Activated CD8-positive, alpha-beta memory T cell treated with anti-CD3 and anti-CD28 coated beads, Interleukin-2, amount 10 ng/mL, durations not matched to agents 7 days and 5 days (primary cell): ENCODE results near the gene KSR2. TPM values are rescaled to one million over a fixed set of nuclear protein-coding genes. Genes with fewer than 3 reads are reported as not detected.

Experiments used
- ATAC-seq: fragments of 150-1000 bp; cut with Tn5 transposase; one replicate; pipeline ENCODE4 v1.10.0; 2021; ENCODE audit warnings: moderate library complexity
- CTCF ChIA-PET: fragments of 350-600 bp; sonication (Branson Sonifier 250); formaldehyde crosslinking; loops from one replicate; lab custom pipeline; 2021; ENCODE audit warnings: antibody characterized with exemption; lab: Charles Lee
- DNase-seq: peaks from one replicate; pipeline ENCODE4 v3.0.0-alpha.2; 2020
- H3K27ac Mint-ChIP-seq: one replicate; pipeline ENCODE4 v1.8.0; 2021; ENCODE audit warnings: mild to moderate bottlenecking, mixed read lengths
- H3K27me3 Mint-ChIP-seq: one replicate; pipeline ENCODE4 v1.8.0; 2021; ENCODE audit warnings: mixed read lengths
- H3K36me3 Mint-ChIP-seq: one replicate; pipeline ENCODE4 v1.8.0; 2021; ENCODE audit warnings: mild to moderate bottlenecking, mixed read lengths
- H3K4me1 Mint-ChIP-seq: one replicate; pipeline ENCODE4 v1.8.0; 2021; ENCODE audit warnings: mixed read lengths
- H3K4me3 Mint-ChIP-seq: one replicate; pipeline ENCODE4 v1.8.0; 2021; ENCODE audit warnings: mild to moderate bottlenecking, moderate library complexity, mixed read lengths
- H3K9me3 Mint-ChIP-seq: one replicate; pipeline ENCODE4 v1.8.0; 2022; ENCODE audit warnings: low read depth, mixed read lengths
- total RNA-seq, 2 experiments: library from RNA; stranded (reverse); gene quantifications; one replicate each; pipeline ENCODE4 v1.2.3, GENCODE V29; 2021

KSR2 gene
- total RNA-seq, 2 experiments from 2014 or later, result not detected

DNA sequence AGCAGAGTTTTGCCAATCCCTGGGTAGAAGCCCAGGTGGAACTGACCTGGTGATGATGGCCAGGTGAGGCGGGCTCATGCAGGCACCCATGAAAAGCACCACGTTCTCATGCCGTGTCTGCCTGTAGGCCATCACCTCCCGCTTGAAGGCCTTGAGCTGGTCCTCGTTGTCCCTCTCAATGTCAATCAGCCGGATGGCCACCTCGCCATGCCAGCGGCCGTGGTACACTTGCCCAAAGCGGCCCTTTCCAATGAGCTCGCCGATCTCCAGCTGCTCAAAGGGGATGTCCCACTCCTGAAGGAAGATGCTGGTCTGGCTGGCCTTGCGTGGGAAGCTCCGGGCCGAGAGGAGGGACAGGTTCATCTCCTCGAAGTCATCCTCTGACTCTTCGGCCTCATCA is 444.0 kb downstream of the KSR2 start:
- Mint-ChIP-seq H3K27me3 (no peaks in the 10 kb centered on the region), H3K9me3 (no peaks in the 10 kb centered on the region), H3K36me3 (no peaks in the 10 kb centered on the region), H3K4me1 (no peaks in the 10 kb centered on the region), H3K27ac (no peak overlapping the region), H3K4me3 (no peak overlapping the region)
- ATAC-seq (no peak), DNase-seq (no peak)
- CTCF ChIA-PET, result no interaction called here

DNA sequence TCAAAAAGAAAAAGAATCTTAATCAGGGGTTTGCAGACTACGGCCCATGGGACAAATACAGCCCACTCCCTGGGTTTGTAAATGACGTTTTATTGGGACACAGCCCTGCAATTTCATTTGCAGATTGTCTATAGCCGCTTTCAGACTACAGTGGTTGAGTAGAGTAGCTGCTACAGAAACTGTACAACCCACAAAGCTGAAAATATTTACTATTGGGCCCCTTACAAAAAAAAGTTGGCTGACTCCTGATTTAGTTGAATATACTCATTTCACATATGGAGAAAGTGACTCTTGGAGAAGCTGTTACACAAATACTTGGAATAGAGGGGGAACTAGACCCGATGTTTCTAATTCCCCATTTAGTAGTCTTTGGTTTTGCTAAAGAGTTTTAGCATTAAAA is 444.8 kb downstream of the KSR2 start:
- H3K27ac Mint-ChIP-seq, result no peak overlapping the region
- ATAC-seq (no peak), DNase-seq (no peak)
- no peaks in the 10 kb centered on the region for H3K36me3 Mint-ChIP-seq
- CTCF ChIA-PET, result no interaction called here
- H3K4me3 Mint-ChIP-seq, result no peak overlapping the region
- no peaks in the 10 kb centered on the region for H3K27me3 Mint-ChIP-seq
- H3K9me3 Mint-ChIP-seq, result no peaks in the 10 kb centered on the region
- H3K4me1 Mint-ChIP-seq, result no peaks in the 10 kb centered on the region

DNA sequence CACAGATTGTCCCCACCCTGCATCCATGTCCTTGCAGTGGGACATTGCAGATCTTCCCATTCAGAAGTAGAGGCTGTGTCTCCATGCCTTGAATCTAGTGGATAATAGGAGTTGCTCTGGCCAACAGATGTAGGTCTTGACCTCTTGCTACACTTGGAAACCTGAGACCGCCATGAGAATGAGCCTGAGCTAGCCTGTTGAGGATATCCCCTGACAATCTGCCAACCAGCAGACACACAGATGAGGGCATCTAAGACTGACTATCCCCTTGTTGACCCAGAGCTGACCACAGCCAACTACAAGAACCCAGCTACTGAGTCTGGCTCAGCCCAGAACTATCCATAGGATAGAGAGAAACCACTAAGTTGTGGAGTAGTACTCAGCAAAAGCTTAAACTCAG is 446.2 kb downstream of the KSR2 start:
- Mint-ChIP-seq H3K36me3 (no peaks in the 10 kb centered on the region), H3K27ac (no peak overlapping the region), H3K4me1 (no peaks in the 10 kb centered on the region), H3K9me3 (peaks cover 2% of the 10 kb centered on the region), H3K4me3 (no peak overlapping the region), H3K27me3 (no peaks in the 10 kb centered on the region)
- DNase-seq (no peak), ATAC-seq (no peak)
- CTCF ChIA-PET, result interaction anchor here (0.9 kb wide), 1 partner anchor 66 kb away, joined by 3 read pairs; no protein-coding TSS in a partner anchor

DNA sequence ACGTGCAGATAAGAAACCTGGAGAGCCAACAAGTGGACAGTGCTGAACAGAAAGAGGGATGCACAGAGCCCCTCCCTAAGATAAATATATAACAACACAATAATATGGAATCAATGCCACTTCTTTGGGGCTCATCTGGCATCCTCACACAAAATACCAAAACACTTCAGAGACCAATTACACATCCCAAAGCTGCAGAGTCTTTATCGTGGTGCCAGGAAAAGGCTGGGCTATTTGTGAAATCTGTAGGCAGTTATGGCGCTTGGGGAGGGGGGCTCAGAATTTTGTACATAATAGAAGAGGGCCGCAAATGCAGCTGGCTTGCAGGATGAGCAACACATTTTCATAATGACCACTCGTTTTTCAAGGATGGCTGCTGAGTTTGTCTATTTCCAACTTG is 446.9 kb downstream of the KSR2 start:
- ATAC-seq (no peak), DNase-seq (no peak)
- H3K27ac Mint-ChIP-seq, result no peak overlapping the region
- CTCF ChIA-PET, result no interaction called here
- H3K36me3 Mint-ChIP-seq, result no peaks in the 10 kb centered on the region
- H3K27me3 Mint-ChIP-seq, result no peaks in the 10 kb centered on the region
- peaks cover 2% of the 10 kb centered on the region for H3K9me3 Mint-ChIP-seq
- no peak overlapping the region for H3K4me3 Mint-ChIP-seq
- no peaks in the 10 kb centered on the region for H3K4me1 Mint-ChIP-seq

DNA sequence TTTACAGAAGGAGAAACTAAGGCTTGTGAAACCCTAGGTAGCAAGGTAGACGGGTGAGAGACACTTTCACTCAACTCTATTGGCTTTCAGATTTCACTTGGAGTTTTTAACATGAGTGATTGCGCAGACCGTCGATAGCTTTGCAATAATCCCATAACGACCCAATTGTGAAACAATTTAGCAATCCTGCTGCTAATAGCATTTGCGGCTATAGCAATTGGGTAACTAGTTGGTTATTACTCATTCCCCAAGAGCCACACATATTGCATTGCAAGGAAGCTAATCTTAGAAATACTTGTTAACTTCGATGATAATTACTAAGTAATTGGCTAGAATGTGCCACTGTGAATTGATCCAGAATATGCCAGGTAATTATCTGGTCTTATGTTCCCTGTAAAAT is 447.4 kb downstream of the KSR2 start:
- H3K4me3 Mint-ChIP-seq, result no peak overlapping the region

DNA sequence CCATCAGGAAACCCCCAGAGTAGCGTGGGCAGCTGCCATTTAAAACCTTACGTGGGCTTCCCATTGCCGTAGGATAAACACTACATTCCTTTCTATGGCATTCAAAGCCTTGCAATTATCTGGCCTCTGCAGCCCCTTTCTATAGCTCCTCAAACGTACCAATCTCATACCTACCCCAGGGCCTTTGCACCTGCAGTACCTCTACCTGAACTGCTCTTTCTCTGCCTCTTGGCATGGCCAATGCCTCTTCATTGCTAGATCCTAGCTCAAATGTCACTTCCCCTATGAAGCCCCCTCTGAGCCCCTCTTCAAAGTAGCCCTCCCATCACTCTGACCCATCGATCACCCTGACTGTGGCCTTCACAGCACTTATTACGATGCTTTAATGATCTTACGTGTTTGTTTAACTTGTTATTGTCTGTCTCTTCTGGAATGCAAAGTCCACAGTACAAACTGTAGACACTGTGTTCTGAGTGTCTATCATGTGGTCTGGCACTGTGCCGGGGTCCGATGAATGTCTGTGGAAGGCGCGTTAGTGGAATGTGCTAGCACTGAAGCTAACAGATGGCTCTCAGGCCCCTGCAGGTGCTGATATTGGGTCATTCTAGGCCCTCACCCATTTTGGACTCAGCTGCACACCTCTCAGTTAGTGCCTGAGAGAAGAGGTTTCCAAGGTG is 450.1 kb downstream of the KSR2 start:
- Mint-ChIP-seq H3K27ac (no peak overlapping the region), H3K36me3 (no peaks in the 10 kb centered on the region), H3K4me3 (no peak overlapping the region), H3K9me3 (peaks cover 2% of the 10 kb centered on the region), H3K27me3 (no peaks in the 10 kb centered on the region), H3K4me1 (no peaks in the 10 kb centered on the region)
- CTCF ChIA-PET, result no interaction called here
- ATAC-seq (no peak), DNase-seq (no peak)

More for the DNA sequence above, 447.4 kb downstream of the KSR2 start:
- no peak overlapping the region for H3K27ac Mint-ChIP-seq
- H3K36me3 Mint-ChIP-seq, result no peaks in the 10 kb centered on the region
- peaks cover 2% of the 10 kb centered on the region for H3K9me3 Mint-ChIP-seq
- no peaks in the 10 kb centered on the region for H3K4me1 Mint-ChIP-seq
- CTCF ChIA-PET, result no interaction called here
- no peaks in the 10 kb centered on the region for H3K27me3 Mint-ChIP-seq
- ATAC-seq, result no peak
- DNase-seq, result no peak

DNA sequence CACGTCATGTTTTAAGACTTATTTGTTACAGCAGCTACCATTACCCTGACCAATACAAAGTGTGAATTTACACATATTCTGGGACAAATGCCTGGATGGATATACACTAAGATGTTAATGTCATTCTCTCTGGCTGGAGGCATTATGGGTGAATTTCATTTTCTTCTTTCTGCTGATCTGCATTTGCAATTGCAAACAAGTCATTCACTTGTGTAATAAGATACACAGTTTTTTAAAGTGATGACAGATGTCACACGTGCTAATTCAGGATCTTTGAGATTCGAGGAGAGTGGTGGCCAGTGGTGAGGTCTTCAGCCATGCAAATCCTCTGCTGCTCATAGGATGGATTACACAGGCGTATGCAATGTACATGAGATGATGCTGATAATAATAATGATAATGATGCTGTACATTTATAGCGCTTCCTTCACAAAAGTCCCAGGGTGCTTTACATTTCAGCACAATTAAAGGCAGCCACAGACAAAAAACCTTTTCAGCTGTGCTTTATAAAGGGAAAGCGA is 451.5 kb downstream of the KSR2 start:
- ATAC-seq (no peak), DNase-seq (no peak)
- Mint-ChIP-seq H3K4me1 (no peaks in the 10 kb centered on the region), H3K27me3 (no peaks in the 10 kb centered on the region), H3K4me3 (no peak overlapping the region), H3K9me3 (peaks cover 2% of the 10 kb centered on the region), H3K27ac (no peak overlapping the region), H3K36me3 (no peaks in the 10 kb centered on the region)
- CTCF ChIA-PET, result no interaction called here

DNA sequence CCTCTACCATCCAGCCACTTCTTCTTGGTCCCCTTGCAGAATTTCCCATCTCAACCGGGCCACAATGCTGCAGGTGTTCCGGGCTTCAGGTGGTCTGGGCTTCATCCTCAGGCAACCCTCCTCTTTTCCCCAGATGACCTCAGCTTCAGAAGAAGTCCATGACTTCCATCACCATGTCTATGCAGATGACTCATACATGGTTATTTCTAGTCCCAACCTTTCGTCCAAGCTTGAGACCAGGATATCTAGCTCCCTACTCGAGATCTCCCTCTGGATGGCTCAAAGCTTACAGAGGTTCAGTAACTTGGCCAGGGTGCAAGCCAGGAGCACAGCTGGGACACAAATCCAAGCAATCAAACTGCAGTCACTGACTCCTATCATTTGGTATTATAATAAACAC is 452.8 kb downstream of the KSR2 start:
- ATAC-seq (no peak), DNase-seq (no peak)
- Mint-ChIP-seq H3K27ac (no peak overlapping the region), H3K4me3 (no peak overlapping the region), H3K36me3 (no peaks in the 10 kb centered on the region), H3K4me1 (no peaks in the 10 kb centered on the region), H3K9me3 (peaks cover 2% of the 10 kb centered on the region), H3K27me3 (no peaks in the 10 kb centered on the region)
- CTCF ChIA-PET, result no interaction called here

DNA sequence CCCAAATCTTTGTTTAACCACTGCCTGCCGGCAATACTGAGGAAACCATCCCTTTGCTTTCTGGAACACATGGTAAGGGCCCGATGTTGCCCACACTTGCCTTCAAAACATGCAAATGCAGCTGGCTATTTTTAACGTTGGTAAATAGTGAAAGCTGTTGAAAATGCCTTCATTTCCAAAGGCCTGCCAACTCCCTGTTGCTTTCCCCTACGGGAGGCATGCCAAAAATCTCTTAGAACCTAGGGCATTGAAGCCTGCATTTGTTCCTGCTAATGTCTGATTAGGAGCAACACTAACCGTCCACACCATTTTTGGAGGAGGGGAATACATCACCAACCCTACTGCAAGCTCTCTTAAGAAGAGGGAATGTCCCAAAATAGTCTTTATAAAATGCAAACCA is 454.8 kb downstream of the KSR2 start:
- Mint-ChIP-seq H3K36me3 (no peaks in the 10 kb centered on the region), H3K4me3 (no peak overlapping the region), H3K9me3 (peaks cover 2% of the 10 kb centered on the region), H3K4me1 (no peaks in the 10 kb centered on the region), H3K27ac (no peak overlapping the region), H3K27me3 (no peaks in the 10 kb centered on the region)
- DNase-seq (no peak), ATAC-seq (no peak)
- CTCF ChIA-PET, result no interaction called here

DNA sequence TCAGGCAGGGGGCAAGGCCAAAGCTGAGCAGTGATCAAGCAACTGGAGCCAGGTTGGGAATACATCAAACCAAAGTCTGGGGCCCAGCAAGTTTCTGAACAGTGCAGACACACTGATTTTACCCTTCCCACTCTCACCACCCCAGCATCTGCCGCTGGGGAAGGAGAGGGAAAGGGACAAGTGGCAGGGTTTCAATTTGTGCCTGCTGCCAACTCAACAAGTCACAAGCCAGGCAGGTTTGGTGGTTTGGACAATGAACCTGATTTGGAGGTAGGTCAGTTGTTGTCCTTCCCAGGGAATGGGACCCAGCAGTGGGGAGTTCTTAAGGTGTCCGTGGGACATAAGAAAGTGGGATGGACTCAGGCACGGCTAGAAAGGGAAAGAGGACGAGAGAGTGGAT is 455.4 kb downstream of the KSR2 start:
- no peak overlapping the region for H3K27ac Mint-ChIP-seq
- DNase-seq (no peak), ATAC-seq (no peak)
- CTCF ChIA-PET, result no interaction called here
- H3K4me1 Mint-ChIP-seq, result no peaks in the 10 kb centered on the region
- H3K27me3 Mint-ChIP-seq, result no peaks in the 10 kb centered on the region
- no peak overlapping the region for H3K4me3 Mint-ChIP-seq
- H3K36me3 Mint-ChIP-seq, result no peaks in the 10 kb centered on the region
- H3K9me3 Mint-ChIP-seq, result no peaks in the 10 kb centered on the region

DNA sequence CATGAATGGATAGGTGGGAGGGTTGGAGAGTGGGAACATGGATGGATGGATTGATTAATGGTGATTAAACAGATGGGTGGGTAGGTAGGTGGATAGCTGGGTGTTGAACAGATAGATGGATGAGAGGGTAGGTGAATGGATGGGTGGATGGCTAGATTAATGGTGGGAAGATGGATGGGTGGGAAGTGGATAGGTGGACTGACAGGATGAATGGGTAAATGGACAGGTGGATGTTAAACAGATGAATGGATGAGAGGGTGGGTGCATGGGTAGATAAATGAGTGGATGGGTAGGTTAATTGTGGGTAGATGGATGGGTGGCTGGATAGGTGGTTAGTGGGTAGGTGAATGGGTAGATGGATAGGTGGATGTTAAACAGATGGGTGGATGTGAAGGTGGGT is 460.3 kb downstream of the KSR2 start:
- DNase-seq (no peak), ATAC-seq (no peak)
- CTCF ChIA-PET, result no interaction called here
- Mint-ChIP-seq H3K4me3 (no peak overlapping the region), H3K4me1 (no peaks in the 10 kb centered on the region), H3K36me3 (no peaks in the 10 kb centered on the region), H3K9me3 (no peaks in the 10 kb centered on the region), H3K27me3 (no peaks in the 10 kb centered on the region), H3K27ac (no peak overlapping the region)

DNA sequence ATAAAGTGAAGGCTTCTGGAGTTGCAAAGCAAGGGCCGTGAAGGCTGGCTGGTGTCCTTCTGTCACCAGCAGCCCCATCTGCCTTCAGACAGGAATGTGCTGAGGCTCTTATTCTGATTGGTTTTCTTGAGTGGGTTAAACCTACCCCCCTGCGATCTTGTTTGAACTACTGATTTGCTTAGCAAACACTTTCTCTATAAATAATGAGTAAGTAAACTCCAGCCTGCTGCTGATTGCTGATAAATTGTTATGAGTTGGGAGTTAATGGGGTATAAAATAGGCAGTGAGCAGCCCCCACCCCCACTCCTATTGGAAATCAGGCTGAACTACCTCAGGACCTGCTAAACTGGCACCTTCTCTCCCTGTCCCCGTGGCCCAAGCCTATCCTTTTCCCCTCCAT is 461.2 kb downstream of the KSR2 start:
- no peaks in the 10 kb centered on the region for H3K27me3 Mint-ChIP-seq
- no peak for DNase-seq
- CTCF ChIA-PET, result no interaction called here

DNA sequence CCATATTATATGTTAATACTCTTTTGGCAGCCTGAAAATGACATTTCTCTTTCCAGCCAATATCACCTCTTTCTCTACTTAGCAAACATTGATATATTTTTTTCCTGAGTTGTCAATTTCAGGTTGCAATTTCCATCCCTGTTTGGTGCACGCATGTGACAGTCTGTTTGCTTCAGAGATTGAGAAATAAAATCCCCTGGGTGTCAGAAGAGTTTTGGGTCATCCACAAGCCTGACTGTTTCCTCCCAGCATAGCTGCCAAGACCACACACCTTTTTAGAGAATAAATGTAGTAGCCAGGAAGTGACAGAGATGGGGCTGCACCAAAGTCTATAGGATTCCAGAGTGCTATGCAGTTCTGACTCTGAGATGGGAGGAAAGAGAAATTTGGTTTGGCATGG is 462.5 kb downstream of the KSR2 start:
- Mint-ChIP-seq H3K9me3 (no peaks in the 10 kb centered on the region), H3K27me3 (no peaks in the 10 kb centered on the region), H3K27ac (no peak overlapping the region), H3K36me3 (no peaks in the 10 kb centered on the region), H3K4me1 (no peaks in the 10 kb centered on the region), H3K4me3 (no peak overlapping the region)
- ATAC-seq, result no peak
- CTCF ChIA-PET, result no interaction called here
- DNase-seq, result no peak

More for the DNA sequence above, 461.2 kb downstream of the KSR2 start:
- no peak for ATAC-seq
- H3K4me1 Mint-ChIP-seq, result no peaks in the 10 kb centered on the region
- no peaks in the 10 kb centered on the region for H3K9me3 Mint-ChIP-seq
- H3K27ac Mint-ChIP-seq, result no peak overlapping the region
- H3K36me3 Mint-ChIP-seq, result no peaks in the 10 kb centered on the region
- no peak overlapping the region for H3K4me3 Mint-ChIP-seq

DNA sequence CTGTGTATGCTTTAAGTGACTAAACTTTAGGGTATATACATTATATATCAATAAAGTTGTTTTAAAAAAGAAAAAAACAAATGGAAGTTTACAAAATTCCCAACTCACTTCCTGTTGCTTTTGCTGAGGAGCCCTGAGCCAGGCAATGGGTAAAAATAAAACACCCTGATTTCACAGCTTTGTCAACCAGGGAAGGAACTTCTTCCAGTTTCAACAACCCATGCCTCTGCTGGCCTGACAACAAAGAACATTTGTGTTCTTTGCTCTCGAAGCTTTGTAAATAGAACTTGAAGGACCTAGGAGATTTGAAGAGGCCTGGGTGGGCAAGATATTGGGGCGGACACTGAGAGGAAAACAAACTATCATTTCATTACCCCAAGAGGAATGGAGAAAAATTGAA is 466.2 kb downstream of the KSR2 start:
- Mint-ChIP-seq H3K27me3 (no peaks in the 10 kb centered on the region), H3K9me3 (no peaks in the 10 kb centered on the region), H3K27ac (no peak overlapping the region), H3K36me3 (no peaks in the 10 kb centered on the region), H3K4me1 (no peaks in the 10 kb centered on the region), H3K4me3 (no peak overlapping the region)
- ATAC-seq (no peak), DNase-seq (no peak)
- CTCF ChIA-PET, result no interaction called here
